ENCODE measurements around the gene COQ10A. TPM values are rescaled to one million over a fixed set of nuclear protein-coding genes. Genes with fewer than 3 reads are reported as not detected.

Gene COQ10A
- total RNA-seq, 1 experiment from 2014 or later: 6.9 TPM

DNA sequence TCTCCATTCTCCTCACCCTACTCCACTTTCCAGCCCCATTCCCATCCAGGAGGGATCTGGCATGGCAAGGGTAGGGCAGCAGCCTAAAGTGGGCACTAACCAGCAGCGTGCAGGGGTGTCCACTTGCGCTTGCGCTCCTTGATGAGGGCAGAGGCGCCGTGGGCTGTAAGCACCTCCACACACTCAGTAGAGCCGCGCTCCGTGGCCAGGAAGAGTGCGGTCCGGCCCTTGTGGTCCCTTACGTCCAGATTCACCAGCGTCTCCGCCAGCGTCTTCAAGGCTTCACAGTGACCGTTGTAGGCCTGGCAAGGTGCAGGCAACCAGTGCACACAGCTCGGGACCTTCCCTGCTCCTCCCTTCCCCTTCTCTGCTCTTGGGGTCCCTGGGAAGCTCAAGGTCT, 18.8 kb upstream of the COQ10A start:
- BruUV-seq (replicated peaks): no TSS peak
- Histone ChIP-seq H3K4me1 (replicated peaks; ENCODE audit: insufficient read depth) (no peaks in the 10 kb centered on the region), H3K9me3 (ENCODE audit: insufficient read depth, low read depth) (no peaks in the 10 kb centered on the region), H3K4me3 (no peak overlapping the region), H3K79me2 (ENCODE audit: low read depth) (no peaks in the 10 kb centered on the region), H2AFZ (no peak overlapping the region), H3K27me3 (ENCODE audit: insufficient read depth, low read depth) (no peaks in the 10 kb centered on the region), H3K27ac (no peak overlapping the region), H3K9me2 (ENCODE audit: insufficient read depth) (no peaks in the 10 kb centered on the region), H4K20me1 (ENCODE audit: insufficient read depth) (no peaks in the 10 kb centered on the region; the same call in 1 of the 2 replicates), H3F3A (ENCODE audit: insufficient read depth, low read depth) (no peaks in the 10 kb centered on the region), H3K36me3 (ENCODE audit: low read depth) (peaks cover 18% of the 10 kb centered on the region; the same call in 1 of the 2 replicates), H3K4me2 (no peak overlapping the region)
- DNase-seq: no peak
- ChIA-PET POLR2A (ENCODE audit: unreplicated experiment) (interaction anchor here (0.5 kb wide), 1 partner anchor 9 kb away, joined by 11 read pairs; no protein-coding TSS in a partner anchor), CTCF (no interaction called here)
- no peak for TF ChIP-seq EZH2 (IDR thresholded peaks at IDR 0.05; ENCODE audit: low read depth)
- TF ChIP-seq, protein P1, sequence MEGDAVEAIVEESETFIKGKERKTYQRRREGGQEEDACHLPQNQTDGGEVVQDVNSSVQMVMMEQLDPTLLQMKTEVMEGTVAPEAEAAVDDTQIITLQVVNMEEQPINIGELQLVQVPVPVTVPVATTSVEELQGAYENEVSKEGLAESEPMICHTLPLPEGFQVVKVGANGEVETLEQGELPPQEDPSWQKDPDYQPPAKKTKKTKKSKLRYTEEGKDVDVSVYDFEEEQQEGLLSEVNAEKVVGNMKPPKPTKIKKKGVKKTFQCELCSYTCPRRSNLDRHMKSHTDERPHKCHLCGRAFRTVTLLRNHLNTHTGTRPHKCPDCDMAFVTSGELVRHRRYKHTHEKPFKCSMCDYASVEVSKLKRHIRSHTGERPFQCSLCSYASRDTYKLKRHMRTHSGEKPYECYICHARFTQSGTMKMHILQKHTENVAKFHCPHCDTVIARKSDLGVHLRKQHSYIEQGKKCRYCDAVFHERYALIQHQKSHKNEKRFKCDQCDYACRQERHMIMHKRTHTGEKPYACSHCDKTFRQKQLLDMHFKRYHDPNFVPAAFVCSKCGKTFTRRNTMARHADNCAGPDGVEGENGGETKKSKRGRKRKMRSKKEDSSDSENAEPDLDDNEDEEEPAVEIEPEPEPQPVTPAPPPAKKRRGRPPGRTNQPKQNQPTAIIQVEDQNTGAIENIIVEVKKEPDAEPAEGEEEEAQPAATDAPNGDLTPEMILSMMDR (conservative IDR thresholded peaks at IDR 0.05): no peak
- intact Hi-C loops (cut with micrococcal nuclease; ENCODE audit: unreplicated experiment): no loop called here

DNA sequence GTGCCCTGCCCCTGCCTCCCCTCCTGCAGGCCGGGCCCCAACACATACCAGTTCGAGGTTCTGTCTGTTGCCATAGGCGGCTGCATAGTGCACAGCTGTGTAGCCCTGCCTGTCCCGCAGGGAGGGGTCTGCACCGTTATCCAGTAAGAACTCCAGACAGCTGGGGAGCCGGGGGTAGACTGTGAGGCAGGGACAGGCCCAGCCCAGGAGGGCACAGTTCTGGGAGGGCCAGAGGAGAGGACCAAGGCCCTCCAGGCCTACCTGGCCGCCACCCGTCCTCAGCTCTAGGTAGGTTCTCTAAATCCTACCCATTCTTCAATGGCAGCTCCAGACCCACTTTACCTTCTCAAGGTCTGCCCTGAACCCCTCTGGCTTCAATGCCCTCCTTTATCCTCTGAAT, 18.0 kb upstream of the COQ10A start:
- no peak for DNase-seq
- Histone ChIP-seq H3K4me2 (no peak overlapping the region), H3K9me3 (ENCODE audit: insufficient read depth, low read depth) (no peaks in the 10 kb centered on the region), H2AFZ (no peak overlapping the region), H4K20me1 (ENCODE audit: insufficient read depth) (no peaks in the 10 kb centered on the region; the same call in 1 of the 2 replicates), H3K4me1 (replicated peaks; ENCODE audit: insufficient read depth) (no peaks in the 10 kb centered on the region), H3K79me2 (ENCODE audit: low read depth) (no peaks in the 10 kb centered on the region), H3K4me3 (no peak overlapping the region), H3K9me2 (ENCODE audit: insufficient read depth) (no peaks in the 10 kb centered on the region), H3K27me3 (ENCODE audit: insufficient read depth, low read depth) (no peaks in the 10 kb centered on the region), H3K27ac (no peak overlapping the region), H3K36me3 (ENCODE audit: low read depth) (peaks cover 26% of the 10 kb centered on the region), H3F3A (ENCODE audit: insufficient read depth, low read depth) (no peaks in the 10 kb centered on the region)
- TF ChIP-seq EZH2 (IDR thresholded peaks at IDR 0.05; ENCODE audit: low read depth): no peak
- TF ChIP-seq, protein P1 (conservative IDR thresholded peaks at IDR 0.05): no peak
- intact Hi-C loops (cut with micrococcal nuclease; ENCODE audit: unreplicated experiment): no loop called here
- CTCF ChIA-PET: no interaction called here
- BruUV-seq (replicated peaks): no TSS peak
- POLR2A ChIA-PET (ENCODE audit: unreplicated experiment): no interaction called here

DNA sequence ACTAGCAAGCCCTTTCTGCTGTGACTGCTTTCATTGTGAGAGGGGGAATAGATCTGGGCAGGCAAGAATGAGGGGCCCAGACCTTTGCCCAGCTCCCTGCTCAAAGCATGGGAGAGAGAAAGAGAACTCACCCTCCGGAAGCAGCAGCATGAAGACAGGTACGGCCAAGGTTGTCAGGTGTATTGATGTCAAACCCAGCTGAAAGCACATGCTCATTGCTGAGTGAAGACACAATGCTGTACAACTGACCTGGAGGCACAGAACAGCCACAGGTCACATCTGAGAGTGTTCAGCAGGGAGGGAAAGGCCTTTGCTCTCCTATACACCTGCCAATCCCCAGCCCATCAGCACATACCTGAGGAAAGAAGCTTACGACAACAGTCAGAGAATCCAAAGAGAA, 14.1 kb upstream of the COQ10A start:
- peaks cover 39% of the 10 kb centered on the region for H3K36me3 ChIP-seq (ENCODE audit: low read depth)
- CTCF ChIA-PET: no interaction called here
- no peak for TF ChIP-seq EZH2 (IDR thresholded peaks at IDR 0.05; ENCODE audit: low read depth)
- TF ChIP-seq, protein P1 (conservative IDR thresholded peaks at IDR 0.05): no peak
- peaks cover 23% of the 10 kb centered on the region for H3K79me2 ChIP-seq (ENCODE audit: low read depth)
- POLR2A ChIA-PET (ENCODE audit: unreplicated experiment): no interaction called here
- no peak overlapping the region for H3K4me2 ChIP-seq
- peaks cover 19% of the 10 kb centered on the region for H4K20me1 ChIP-seq (ENCODE audit: insufficient read depth)
- intact Hi-C loops (cut with micrococcal nuclease; ENCODE audit: unreplicated experiment): no loop called here
- no peak overlapping the region for H2AFZ ChIP-seq
- H3F3A ChIP-seq (ENCODE audit: insufficient read depth, low read depth): no peaks in the 10 kb centered on the region; the same call in 1 of the 2 replicates
- DNase-seq: no peak
- no peaks in the 10 kb centered on the region for H3K9me3 ChIP-seq (ENCODE audit: insufficient read depth, low read depth)
- no peak overlapping the region for H3K27ac ChIP-seq
- H3K27me3 ChIP-seq (ENCODE audit: insufficient read depth, low read depth): no peaks in the 10 kb centered on the region
- no peaks in the 10 kb centered on the region for H3K9me2 ChIP-seq (ENCODE audit: insufficient read depth)
- BruUV-seq (replicated peaks): no TSS peak
- H3K4me3 ChIP-seq: no peak overlapping the region
- H3K4me1 ChIP-seq (replicated peaks; ENCODE audit: insufficient read depth): peaks cover 12% of the 10 kb centered on the region

Data from PC-9 (cell line).